ENCODE data around the gene ZNF333. TPM values are rescaled to one million over a fixed set of nuclear protein-coding genes. Genes with fewer than 3 reads are reported as not detected.

Gene ZNF333
- total and polyA plus RNA-seq, 2 donors from 2014 or later = 4.1 to 20.8 TPM

- peaks cover 4 to 18% (median 15%) of the 10 kb centered on the region in 3 donors for H3K36me3 ChIP-seq (ENCODE audit: control insufficient read depth in 2 of 3, insufficient read depth in 3 of 3, low read length in 3 of 3)
- H3K4me1 ChIP-seq (ENCODE audit: control insufficient read depth in 2 of 3, insufficient read depth in 2 of 3, low read depth in 1 of 3, low read length in 3 of 3) = peaks cover 0 to 9% (median 0%) of the 10 kb centered on the region in 3 donors
- no peak overlapping the region for H3K27ac ChIP-seq (ENCODE audit: low read depth in 2 of 2, low read length in 2 of 2)
- no peaks in the 10 kb centered on the region for H3K27me3 ChIP-seq (ENCODE audit: control insufficient read depth, insufficient read depth, low read length)
- no peak overlapping the region for H3K9ac ChIP-seq (ENCODE audit: low read length in 3 of 3)
- H3K9me3 ChIP-seq (ENCODE audit: control insufficient read depth in 2 of 3, insufficient read depth in 1 of 3, low read length in 3 of 3) = no peaks in the 10 kb centered on the region
- no peak overlapping the region for H3K4me3 ChIP-seq (ENCODE audit: low read length in 3 of 3)
- TF ChIP-seq, protein P1, sequence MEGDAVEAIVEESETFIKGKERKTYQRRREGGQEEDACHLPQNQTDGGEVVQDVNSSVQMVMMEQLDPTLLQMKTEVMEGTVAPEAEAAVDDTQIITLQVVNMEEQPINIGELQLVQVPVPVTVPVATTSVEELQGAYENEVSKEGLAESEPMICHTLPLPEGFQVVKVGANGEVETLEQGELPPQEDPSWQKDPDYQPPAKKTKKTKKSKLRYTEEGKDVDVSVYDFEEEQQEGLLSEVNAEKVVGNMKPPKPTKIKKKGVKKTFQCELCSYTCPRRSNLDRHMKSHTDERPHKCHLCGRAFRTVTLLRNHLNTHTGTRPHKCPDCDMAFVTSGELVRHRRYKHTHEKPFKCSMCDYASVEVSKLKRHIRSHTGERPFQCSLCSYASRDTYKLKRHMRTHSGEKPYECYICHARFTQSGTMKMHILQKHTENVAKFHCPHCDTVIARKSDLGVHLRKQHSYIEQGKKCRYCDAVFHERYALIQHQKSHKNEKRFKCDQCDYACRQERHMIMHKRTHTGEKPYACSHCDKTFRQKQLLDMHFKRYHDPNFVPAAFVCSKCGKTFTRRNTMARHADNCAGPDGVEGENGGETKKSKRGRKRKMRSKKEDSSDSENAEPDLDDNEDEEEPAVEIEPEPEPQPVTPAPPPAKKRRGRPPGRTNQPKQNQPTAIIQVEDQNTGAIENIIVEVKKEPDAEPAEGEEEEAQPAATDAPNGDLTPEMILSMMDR (IDR thresholded peaks at IDR 0.05; ENCODE audit: borderline replicate concordance, extremely low read depth, insufficient read depth) = no peak
- intact Hi-C loops (cut with DNase I) = no loop called here
- DNase-seq (no peak), FAIRE-seq (no peak)
These were observed 4.9 kb downstream of the ZNF333 start for GRCh38 chr19:14694641-14695266.

DNA sequence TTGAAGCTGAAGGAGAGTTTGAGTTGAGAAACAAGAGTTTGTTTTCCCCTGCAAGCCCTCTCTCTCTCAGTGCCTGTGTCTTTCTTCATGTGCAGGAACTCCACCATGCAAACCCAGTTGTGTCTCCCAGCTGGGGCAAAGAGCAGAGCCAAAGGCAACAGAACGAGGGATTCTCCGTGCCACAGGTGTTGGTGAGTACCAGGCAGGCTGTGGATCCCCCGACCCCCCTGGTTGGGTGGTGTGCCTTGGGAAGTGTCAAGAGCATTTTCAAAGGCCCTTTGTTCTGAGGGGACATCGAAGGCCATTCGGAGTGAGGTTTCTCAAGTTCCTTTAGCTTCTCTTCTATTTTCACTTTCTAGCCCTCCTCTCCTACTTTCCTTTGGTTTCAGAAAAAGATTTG, 5.6 kb downstream of the ZNF333 start:
- intact Hi-C loops (cut with DNase I) = no loop called here
- H3K4me3 ChIP-seq (ENCODE audit: low read length in 3 of 3) = no peak overlapping the region

GRCh38 chr19:14699641-14700040, 9.8 kb downstream of the ZNF333 start:
- no peak overlapping the region for H3K27ac ChIP-seq (ENCODE audit: low read depth in 2 of 2, low read length in 2 of 2)
- TF ChIP-seq, protein P1 (IDR thresholded peaks at IDR 0.05; ENCODE audit: borderline replicate concordance, extremely low read depth, insufficient read depth) = no peak
- no peaks in the 10 kb centered on the region for H3K4me1 ChIP-seq (ENCODE audit: control insufficient read depth in 2 of 3, insufficient read depth in 2 of 3, low read depth in 1 of 3, low read length in 3 of 3)
- H3K4me3 ChIP-seq (ENCODE audit: low read length in 3 of 3) = no peak overlapping the region
- no peak for FAIRE-seq
- DNase-seq = no peak
- no peak overlapping the region for H3K9ac ChIP-seq (ENCODE audit: low read length in 3 of 3)
- H3K27me3 ChIP-seq (ENCODE audit: control insufficient read depth, insufficient read depth, low read length) = no peaks in the 10 kb centered on the region
- H3K9me3 ChIP-seq (ENCODE audit: control insufficient read depth in 2 of 3, insufficient read depth in 1 of 3, low read length in 3 of 3) = no peaks in the 10 kb centered on the region
- H3K36me3 ChIP-seq (ENCODE audit: control insufficient read depth in 2 of 3, insufficient read depth in 3 of 3, low read length in 3 of 3) = peaks cover 11 to 52% (median 39%) of the 10 kb centered on the region in 3 donors
- intact Hi-C loops (cut with DNase I) = no loop called here

More for the DNA sequence above, 5.6 kb downstream of the ZNF333 start:
- Histone ChIP-seq H3K9me3 (ENCODE audit: control insufficient read depth in 2 of 3, insufficient read depth in 1 of 3, low read length in 3 of 3) (no peaks in the 10 kb centered on the region), H3K4me1 (ENCODE audit: control insufficient read depth in 2 of 3, insufficient read depth in 2 of 3, low read depth in 1 of 3, low read length in 3 of 3) (peaks cover 0 to 8% (median 0%) of the 10 kb centered on the region in 3 donors), H3K9ac (ENCODE audit: low read length in 3 of 3) (no peak overlapping the region), H3K36me3 (ENCODE audit: control insufficient read depth in 2 of 3, insufficient read depth in 3 of 3, low read length in 3 of 3) (peaks cover 4 to 22% (median 22%) of the 10 kb centered on the region in 3 donors), H3K27me3 (ENCODE audit: control insufficient read depth, insufficient read depth, low read length) (no peaks in the 10 kb centered on the region), H3K27ac (ENCODE audit: low read depth in 2 of 2, low read length in 2 of 2) (no peak overlapping the region)
- TF ChIP-seq, protein P1 (IDR thresholded peaks at IDR 0.05; ENCODE audit: borderline replicate concordance, extremely low read depth, insufficient read depth) = no peak
- DNase-seq = no peak
- no peak for FAIRE-seq
